Muscle layer of duodenum (tissue), 2 donors: ENCODE measurements around the gene SCN7A.

Source experiments
- H3K27ac ChIP-seq: one replicate; pipeline ENCODE4 v1.7.0; 2013; ENCODE audit warnings: mild to moderate bottlenecking, low read length
- H3K27me3 ChIP-seq: one replicate; pipeline ENCODE4 v1.7.0; 2013; ENCODE audit warnings: low read depth, mild to moderate bottlenecking, control low read depth, low read length
- H3K36me3 ChIP-seq, 2 donors: one replicate each; pipeline ENCODE4 v1.7.0; 2013; ENCODE audit warnings: low read length in 2 of 2, control low read depth in 1 of 2, mild to moderate bottlenecking in 1 of 2; ENCODE audit not compliant: insufficient read depth in 2 of 2, control insufficient read depth in 1 of 2
- H3K4me1 ChIP-seq, 2 donors: one replicate each; pipeline ENCODE4 v1.7.0; 2013; ENCODE audit warnings: low read length in 2 of 2, mild to moderate bottlenecking in 2 of 2, control low read depth in 1 of 2, moderate library complexity in 1 of 2; ENCODE audit not compliant: insufficient read depth in 2 of 2, control insufficient read depth in 1 of 2
- H3K4me3 ChIP-seq, 2 donors: one replicate each; pipeline ENCODE4 v1.7.0; 2013; ENCODE audit warnings: low read length in 2 of 2, low read depth in 1 of 2, mild to moderate bottlenecking in 1 of 2
- H3K9me3 ChIP-seq, 2 donors: one replicate each; pipeline ENCODE4 v1.7.0; 2013; ENCODE audit warnings: low read length in 2 of 2, control low read depth in 1 of 2, mild to moderate bottlenecking in 1 of 2; ENCODE audit not compliant: control insufficient read depth in 1 of 2
- donor health status: healthy.

Gene SCN7A

GRCh38 chr2:166494140-166494624 lies at the start of gene SCN7A:
SCN7A (minus strand) TSS chr2:166494249; CDS start chr2:166477696, 16,553 bp downstream.
- no peaks in the 10 kb centered on the region for H3K9me3 ChIP-seq
- H3K27me3 ChIP-seq = no peaks in the 10 kb centered on the region
- H3K36me3 ChIP-seq = no peaks in the 10 kb centered on the region
- peak within 1 kb of the TSS; percentile 24 to 54 for H3K4me3 ChIP-seq
- peak within 1 kb of the TSS; percentile 49 for H3K27ac ChIP-seq
- H3K4me1 ChIP-seq = peaks cover 0 to 5% of the 10 kb centered on the region in 2 donors

GRCh38 chr2:166539340-166540162 lies 45.5 kb upstream of the SCN7A start:
- Histone ChIP-seq H3K27me3 (no peaks in the 10 kb centered on the region), H3K4me1 (peaks cover 0 to 3% of the 10 kb centered on the region in 2 donors), H3K9me3 (no peaks in the 10 kb centered on the region), H3K36me3 (no peaks in the 10 kb centered on the region), H3K27ac (no peak overlapping the region), H3K4me3 (no peak overlapping the region)

- Histone ChIP-seq H3K27me3 (no peaks in the 10 kb centered on the region), H3K9me3 (no peaks in the 10 kb centered on the region), H3K4me1 (peaks cover 0 to 3% of the 10 kb centered on the region in 2 donors)
Measured at GRCh38 chr2:166536111-166536510, 42.1 kb upstream of the SCN7A start.

GRCh38 chr2:166521155-166521554 lies 27.1 kb upstream of the SCN7A start:
- no peaks in the 10 kb centered on the region for H3K9me3 ChIP-seq

More at GRCh38 chr2:166536111-166536510, 42.1 kb upstream of the SCN7A start:
- Histone ChIP-seq H3K27ac (no peak overlapping the region), H3K4me3 (no peak overlapping the region), H3K36me3 (no peaks in the 10 kb centered on the region)

GRCh38 chr2:166520604-166521003 lies 26.6 kb upstream of the SCN7A start:
- no peak overlapping the region for H3K4me3 ChIP-seq
- H3K36me3 ChIP-seq = no peaks in the 10 kb centered on the region
- no peaks in the 10 kb centered on the region for H3K27me3 ChIP-seq
- no peak overlapping the region for H3K27ac ChIP-seq
- H3K4me1 ChIP-seq = peaks cover 0 to 13% of the 10 kb centered on the region in 2 donors
- H3K9me3 ChIP-seq = no peaks in the 10 kb centered on the region

More at GRCh38 chr2:166521155-166521554, 27.1 kb upstream of the SCN7A start:
- Histone ChIP-seq H3K4me1 (peaks cover 0 to 13% of the 10 kb centered on the region in 2 donors), H3K27ac (no peak overlapping the region), H3K27me3 (no peaks in the 10 kb centered on the region), H3K4me3 (no peak overlapping the region), H3K36me3 (no peaks in the 10 kb centered on the region)

GRCh38 chr2:166519391-166519962 lies 25.4 kb upstream of the SCN7A start:
- Histone ChIP-seq H3K9me3 (no peaks in the 10 kb centered on the region), H3K4me1 (peaks cover 0 to 13% of the 10 kb centered on the region in 2 donors), H3K36me3 (no peaks in the 10 kb centered on the region), H3K27me3 (no peaks in the 10 kb centered on the region), H3K27ac (no peak overlapping the region), H3K4me3 (no peak overlapping the region)

GRCh38 chr2:166518634-166519390 lies 24.8 kb upstream of the SCN7A start:
- no peaks in the 10 kb centered on the region for H3K9me3 ChIP-seq
- no peaks in the 10 kb centered on the region for H3K27me3 ChIP-seq
- no peak overlapping the region for H3K4me3 ChIP-seq
- peaks cover 0 to 13% of the 10 kb centered on the region in 2 donors for H3K4me1 ChIP-seq
- H3K27ac ChIP-seq = no peak overlapping the region
- no peaks in the 10 kb centered on the region for H3K36me3 ChIP-seq

- no peak overlapping the region for H3K27ac ChIP-seq
- no peak overlapping the region for H3K4me3 ChIP-seq
- H3K4me1 ChIP-seq = peaks cover 0 to 13% of the 10 kb centered on the region in 2 donors
- H3K9me3 ChIP-seq = no peaks in the 10 kb centered on the region
- H3K27me3 ChIP-seq = no peaks in the 10 kb centered on the region
- H3K36me3 ChIP-seq = no peaks in the 10 kb centered on the region
Measured at GRCh38 chr2:166517533-166518061, 23.5 kb upstream of the SCN7A start.

- H3K27ac ChIP-seq = no peak overlapping the region
- no peaks in the 10 kb centered on the region for H3K27me3 ChIP-seq
- H3K9me3 ChIP-seq = no peaks in the 10 kb centered on the region
- no peak overlapping the region for H3K4me3 ChIP-seq
- H3K36me3 ChIP-seq = no peaks in the 10 kb centered on the region
- H3K4me1 ChIP-seq = peaks cover 0 to 13% of the 10 kb centered on the region in 2 donors
Measured at GRCh38 chr2:166516712-166517303, 22.8 kb upstream of the SCN7A start.

GRCh38 chr2:166513952-166514351 lies 19.9 kb upstream of the SCN7A start:
- Histone ChIP-seq H3K4me1 (peaks cover 0 to 2% of the 10 kb centered on the region in 2 donors), H3K36me3 (no peaks in the 10 kb centered on the region), H3K9me3 (no peaks in the 10 kb centered on the region), H3K27ac (no peak overlapping the region), H3K4me3 (no peak overlapping the region), H3K27me3 (no peaks in the 10 kb centered on the region)
